NCI-H2107 treated with DMSO at 0.1 percent for 48 hours (cell line): ENCODE measurements around the gene PC.
A peak's percentile ranks its signal among the peaks of the same experiment; 100 is the strongest.

ENCODE experiments used
- DNase-seq: peaks from one replicate; lab custom pipeline; 2025; ENCODE audit not compliant: unreplicated experiment; lab: John Stamatoyannopoulos, UW

PC gene

GRCh38 chr11:66857234-66857926, 100.8 kb downstream of the PC start:
- no peak for DNase-seq

GRCh38 chr11:66856496-66857233, 101.5 kb downstream of the PC start, which contains the start of gene LRFN4:
Gene LRFN4, plus strand, starts transcription at chr11:66857064. Its CDS starts 681 bp downstream, at chr11:66857745.
- DNase-seq: no peak

GRCh38 chr11:66855574-66856495, 102.3 kb downstream of the PC start:
- peak; percentile 72 for DNase-seq

DNA sequence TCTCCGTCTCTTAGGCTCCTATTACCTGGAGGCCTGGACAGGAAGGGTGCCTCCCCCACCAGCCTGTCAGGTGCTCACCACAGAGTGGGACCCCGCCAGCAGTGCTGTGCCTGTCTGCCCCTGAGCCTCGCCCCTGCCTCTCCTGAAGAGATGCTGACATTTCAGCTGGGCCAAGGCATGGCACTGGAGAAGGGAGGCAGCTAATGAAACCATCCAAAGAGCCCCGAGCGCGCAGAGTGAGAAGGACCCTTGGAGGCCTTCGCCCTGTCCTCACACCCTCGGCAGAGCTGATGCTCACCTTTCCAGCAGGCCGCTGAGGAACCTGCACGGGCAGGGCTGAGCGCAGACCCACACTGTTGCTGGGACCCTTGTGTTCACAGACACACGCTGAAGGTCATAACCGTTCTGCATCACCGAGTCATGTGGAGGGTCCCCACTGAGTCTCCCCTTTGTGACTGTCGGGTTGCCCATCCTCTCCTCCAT, 103.4 kb downstream of the PC start:
- no peak for DNase-seq

- no peak for DNase-seq
Measured at GRCh38 chr11:66854231-66854661, 103.9 kb downstream of the PC start.

DNA sequence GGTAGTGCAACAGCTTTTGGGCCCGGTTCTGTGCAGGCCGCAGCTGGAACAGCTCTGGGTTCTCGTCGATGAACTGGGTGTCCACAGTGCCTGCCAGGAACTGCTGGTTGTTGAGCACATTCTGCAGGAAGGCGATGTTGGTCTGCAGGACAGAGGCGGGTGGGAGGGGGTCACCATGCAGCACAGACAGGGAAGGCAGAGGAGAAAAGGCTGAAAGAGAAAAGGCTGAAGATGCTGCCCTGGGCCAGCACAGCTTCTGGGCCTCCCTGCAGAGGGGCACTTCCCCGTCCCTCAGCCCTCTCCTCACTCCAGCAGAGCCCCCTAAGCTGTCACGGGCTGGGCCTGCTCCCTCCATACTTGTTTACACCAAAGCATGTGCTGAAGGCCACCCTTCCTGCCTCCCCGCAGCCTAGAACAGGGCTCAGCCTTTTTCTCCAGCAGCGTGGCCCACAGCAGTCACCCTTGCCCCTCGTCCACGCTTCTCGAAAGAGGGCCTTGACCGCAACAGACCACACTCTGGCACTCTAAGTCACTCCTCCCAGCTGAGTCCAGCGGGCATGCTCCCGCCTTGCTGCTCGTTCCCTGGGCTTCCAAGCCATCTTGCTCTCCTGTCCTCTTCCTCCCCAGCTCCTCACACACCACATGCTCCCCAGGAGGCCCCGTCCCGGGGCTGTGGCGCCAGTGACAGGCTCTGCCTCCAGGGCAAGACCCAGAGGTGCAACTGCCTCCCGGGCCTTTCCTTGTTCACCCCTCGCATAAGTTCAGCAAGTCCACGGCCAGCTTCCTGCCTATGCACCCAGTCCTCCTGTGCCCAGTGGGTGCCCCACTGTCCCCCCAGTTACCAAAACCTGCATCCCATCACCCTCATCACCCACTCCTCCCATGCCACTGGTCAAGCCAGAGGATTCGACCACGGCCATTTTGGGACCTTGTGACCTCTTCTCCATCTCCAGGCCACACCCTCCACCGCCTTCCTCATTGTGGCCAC, 104.6 kb downstream of the PC start:
- no peak for DNase-seq

GRCh38 chr11:66852466-66853241, 105.5 kb downstream of the PC start:
- DNase-seq: no peak

DNA sequence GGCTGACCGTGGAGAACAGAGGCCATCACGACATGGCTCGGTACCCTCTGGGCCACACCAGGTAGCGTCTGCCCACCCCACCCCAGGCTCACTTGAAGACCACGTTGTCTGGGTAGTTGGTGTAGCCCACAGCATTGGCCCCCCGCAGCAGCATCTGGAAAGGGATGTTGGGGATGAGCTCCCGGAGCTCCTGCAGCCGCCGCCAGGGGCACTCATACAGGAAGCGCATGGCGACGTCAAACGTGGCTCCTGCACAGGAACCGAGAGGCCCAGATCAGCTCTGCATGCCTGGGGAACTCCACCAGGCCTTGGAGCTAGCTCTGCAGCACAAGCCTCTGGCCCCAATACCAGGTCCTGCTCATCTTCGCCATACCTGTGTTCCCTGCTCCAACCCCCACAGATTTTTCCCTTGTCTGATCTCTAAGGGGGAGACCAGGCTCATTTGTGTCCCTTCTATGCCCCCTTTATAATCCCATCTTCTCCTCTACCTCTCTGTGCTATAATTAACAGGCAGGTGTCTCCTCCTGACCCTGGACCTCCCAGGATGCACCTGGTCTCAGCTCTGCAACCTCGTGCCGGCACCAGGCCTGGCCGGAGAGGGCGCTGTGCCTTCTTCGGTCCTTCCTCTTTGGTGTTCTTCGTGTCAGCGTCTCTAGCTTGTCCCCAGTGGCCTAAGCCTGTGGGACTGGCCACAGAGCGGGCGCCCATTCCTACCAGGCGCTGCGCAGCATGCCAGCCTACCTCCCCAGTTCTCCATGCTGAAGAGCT, 106.3 kb downstream of the PC start:
- no peak for DNase-seq

- DNase-seq: no peak
Measured at GRCh38 chr11:66851239-66851596, 107.0 kb downstream of the PC start.

DNA sequence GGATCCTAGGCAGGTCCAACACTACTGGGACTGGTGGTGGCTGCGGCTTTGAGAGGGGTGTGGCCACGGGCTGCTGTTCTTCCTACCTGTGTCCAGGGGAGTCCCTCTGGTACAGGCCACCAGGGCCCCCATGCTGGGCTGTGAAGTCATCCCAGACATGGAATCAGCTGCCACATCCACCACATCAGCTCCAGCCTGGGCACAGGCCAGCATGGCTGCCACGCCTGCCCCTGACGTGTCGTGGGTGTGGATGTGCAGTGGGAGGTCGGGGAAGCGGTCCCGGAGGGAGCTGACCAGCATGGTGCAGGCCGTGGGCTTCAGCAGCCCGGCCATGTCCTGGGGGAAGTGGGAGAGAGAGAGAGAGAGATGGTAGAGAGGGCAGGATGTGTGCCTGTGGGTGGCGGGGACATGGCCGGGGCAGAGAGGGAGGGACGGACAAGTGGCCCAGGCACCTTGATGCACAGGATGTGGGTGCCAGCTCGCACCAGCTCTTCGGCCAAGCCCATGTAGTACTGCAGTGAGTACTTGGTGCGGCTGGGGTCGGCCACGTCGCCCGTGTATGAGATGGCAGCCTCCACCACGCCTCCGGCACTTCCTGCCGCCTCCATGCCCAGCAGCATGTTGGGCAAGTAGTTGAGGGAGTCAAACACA, 107.5 kb downstream of the PC start:
- no peak for DNase-seq

- no peak for DNase-seq
Measured at GRCh38 chr11:66850235-66850587, 108.0 kb downstream of the PC start.

GRCh38 chr11:66849501-66850234, 108.5 kb downstream of the PC start:
- DNase-seq: no peak

GRCh38 chr11:66848671-66849500, 109.3 kb downstream of the PC start:
- DNase-seq: no peak

- DNase-seq: no peak
Measured at GRCh38 chr11:66847461-66848232, 110.5 kb downstream of the PC start.

DNA sequence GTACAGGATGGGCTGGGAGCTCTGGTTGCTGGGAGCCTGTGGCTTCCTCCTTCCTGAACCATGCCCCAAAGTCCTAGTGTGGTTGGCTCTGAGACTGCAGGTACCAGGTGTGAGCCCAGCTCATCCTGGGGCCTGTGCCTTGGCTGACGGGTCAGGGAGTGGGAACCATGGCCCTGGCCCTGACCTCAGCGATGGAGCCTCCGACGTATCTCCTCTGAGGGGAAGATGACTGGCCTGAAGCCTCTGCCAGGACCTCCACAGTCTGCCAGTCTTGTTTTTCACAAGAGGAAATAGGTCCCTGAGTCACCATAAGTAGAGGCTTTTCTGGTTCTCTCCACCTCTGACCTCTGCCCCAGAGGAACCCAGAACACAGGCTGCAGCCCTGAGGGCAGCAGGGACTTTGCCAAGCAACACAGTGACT, 111.5 kb downstream of the PC start:
- DNase-seq: no peak

DNA sequence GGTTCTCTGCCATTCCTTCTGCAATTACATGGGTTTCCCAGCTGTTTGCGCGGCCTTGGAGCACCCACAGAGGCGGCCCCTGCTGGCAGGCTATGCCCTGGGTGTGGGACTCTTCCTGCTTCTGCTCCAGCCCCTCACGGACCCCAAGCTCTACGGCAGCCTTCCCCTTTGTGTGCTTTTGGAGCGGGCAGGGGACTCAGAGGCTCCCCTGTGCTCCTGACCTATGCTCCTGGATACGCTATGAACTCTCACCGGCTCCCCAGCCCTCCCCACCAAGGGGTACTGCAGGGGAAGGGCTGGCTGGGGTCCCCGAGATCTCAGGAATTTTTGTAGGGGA, 112.3 kb downstream of the PC start:
- DNase-seq: no peak
